ENCODE data around the gene OLA1.

- no peak for TF ChIP-seq EZH2 (IDR thresholded peaks at IDR 0.05; ENCODE audit: low read length, unreplicated experiment)
- TF ChIP-seq CTCF (conservative IDR thresholded peaks at IDR 0.05; ENCODE audit: low read depth, low read length) = no peak
- TF ChIP-seq EZH2phosphoT487 (IDR thresholded peaks at IDR 0.05; ENCODE audit: borderline replicate concordance, low read length) = no peak
Measured at GRCh38 chr2:174292908-174293307, 44.6 kb upstream of the OLA1 start.

Measured in PC-3 (cell line).